HEK293T (cell line): ENCODE measurements around the gene TBC1D19.

Experiments used
- ARNT ChIP-seq: fragments of 450-650 bp; IDR thresholded peaks from 2 replicates; pipeline ENCODE4 v1.6.1; 2017; ENCODE audit warnings: mild to moderate bottlenecking
- BHLHE40 ChIP-seq: fragments of 450-650 bp; IDR thresholded peaks from 2 replicates; pipeline ENCODE4 v1.6.1; 2016; ENCODE audit warnings: mild to moderate bottlenecking, moderate library complexity, borderline replicate concordance
- ELF4 ChIP-seq: fragments of 450-650 bp; IDR thresholded peaks from 2 replicates; pipeline ENCODE4 v1.6.1; 2017; ENCODE audit warnings: antibody characterized with exemption
- FOXA1 ChIP-seq: fragments of 450-650 bp; IDR thresholded peaks from 2 replicates; pipeline ENCODE4 v1.6.1; 2016; ENCODE audit warnings: mild to moderate bottlenecking
- FOXK2 ChIP-seq: fragments of 450-650 bp; IDR thresholded peaks from 2 replicates; pipeline ENCODE4 v1.6.1; 2016; ENCODE audit warnings: mild to moderate bottlenecking
- FOXM1 ChIP-seq: fragments of 450-650 bp; IDR thresholded peaks from 2 replicates; pipeline ENCODE4 v1.6.1; 2017; ENCODE audit warnings: mild to moderate bottlenecking, borderline replicate concordance
- HDGF ChIP-seq: fragments of 450-650 bp; IDR thresholded peaks from 2 replicates; pipeline ENCODE4 v1.6.1; 2017; ENCODE audit warnings: antibody characterized with exemption, borderline replicate concordance
- L3MBTL2 ChIP-seq: fragments of 450-650 bp; conservative IDR thresholded peaks from 2 replicates; pipeline ENCODE4 v1.6.1; 2016; ENCODE audit warnings: mild to moderate bottlenecking
- NFRKB ChIP-seq: fragments of 450-650 bp; IDR thresholded peaks from 2 replicates; pipeline ENCODE4 v1.6.1; 2016; ENCODE audit warnings: mild to moderate bottlenecking, moderate library complexity
- SP1 ChIP-seq: fragments of 450-650 bp; IDR thresholded peaks from 2 replicates; pipeline ENCODE4 v1.6.1; 2017
- SUZ12 ChIP-seq: fragments of 450-650 bp; IDR thresholded peaks from 2 replicates; pipeline ENCODE4 v1.6.1; 2016; ENCODE audit warnings: mild to moderate bottlenecking
- TARDBP ChIP-seq: fragments of 450-650 bp; IDR thresholded peaks from 2 replicates; pipeline ENCODE4 v1.6.1; 2016
- ZNF384 ChIP-seq: fragments of 450-650 bp; IDR thresholded peaks from 2 replicates; pipeline ENCODE4 v1.6.1; 2016
- TF ChIP-seq, protein P1 (sequence below): fragments of 450-650 bp; IDR thresholded peaks from 2 replicates; pipeline ENCODE4 v1.6.1; 2016

DNA sequence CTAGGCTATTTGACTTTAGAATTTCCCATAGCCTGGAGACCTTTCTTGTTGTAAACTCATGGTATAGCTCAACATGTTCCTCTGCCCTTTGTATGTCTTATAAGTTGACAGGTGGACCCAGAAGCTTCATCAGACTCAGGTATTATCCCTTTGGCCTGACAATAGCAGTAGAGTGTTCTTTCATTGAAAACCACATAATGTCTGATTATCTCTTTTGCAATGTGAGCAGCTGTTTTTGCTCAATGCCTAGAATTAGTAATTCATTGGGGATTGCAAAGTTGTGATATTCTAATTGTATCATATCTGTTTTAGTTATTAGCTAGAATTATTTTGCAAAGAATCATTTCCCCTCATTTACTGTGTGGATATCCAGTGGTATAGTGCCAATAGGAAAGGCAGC is 27.5 kb downstream of the TBC1D19 start:
- TF ChIP-seq HDGF: no peak
- no peak for TF ChIP-seq ARNT
- TF ChIP-seq BHLHE40: no peak
- no peak for TF ChIP-seq ELF4
- TF ChIP-seq SUZ12: no peak
- no peak for TF ChIP-seq FOXA1
- TF ChIP-seq TARDBP: no peak
- no peak for TF ChIP-seq SP1
- TF ChIP-seq L3MBTL2: no peak
- TF ChIP-seq, protein P1, sequence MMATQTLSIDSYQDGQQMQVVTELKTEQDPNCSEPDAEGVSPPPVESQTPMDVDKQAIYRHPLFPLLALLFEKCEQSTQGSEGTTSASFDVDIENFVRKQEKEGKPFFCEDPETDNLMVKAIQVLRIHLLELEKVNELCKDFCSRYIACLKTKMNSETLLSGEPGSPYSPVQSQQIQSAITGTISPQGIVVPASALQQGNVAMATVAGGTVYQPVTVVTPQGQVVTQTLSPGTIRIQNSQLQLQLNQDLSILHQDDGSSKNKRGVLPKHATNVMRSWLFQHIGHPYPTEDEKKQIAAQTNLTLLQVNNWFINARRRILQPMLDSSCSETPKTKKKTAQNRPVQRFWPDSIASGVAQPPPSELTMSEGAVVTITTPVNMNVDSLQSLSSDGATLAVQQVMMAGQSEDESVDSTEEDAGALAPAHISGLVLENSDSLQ: no peak
- TF ChIP-seq ZNF384: no peak
- TF ChIP-seq FOXK2: no peak
- TF ChIP-seq NFRKB: no peak
- TF ChIP-seq FOXM1: no peak
